H1 (cell line): Measurements from ENCODE around the gene CYYR1. TPM values are rescaled to one million over a fixed set of nuclear protein-coding genes. Genes with fewer than 3 reads are reported as not detected.

Experiments used
- CTCF ChIA-PET: fragments of 300-600 bp; sonication (Branson Sonifier 250); formaldehyde crosslinking; loops from one replicate; lab custom pipeline; 2021; ENCODE audit not compliant: partially characterized antibody; lab: Charles Lee
- POLR2A ChIA-PET: fragments of 300-600 bp; sonication (Branson Sonifier 250); formaldehyde crosslinking; loops from one replicate; lab custom pipeline; 2021; ENCODE audit warnings: inconsistent platforms; ENCODE audit not compliant: partially characterized antibody; lab: Charles Lee
- DNase-seq, 2 experiments: peaks; one replicate each; pipeline versions ENCODE4 v3.0.0 to v3.0.0-alpha.2; 2010 to 2022; ENCODE audit warnings: low spot score in 2 of 2, low read depth in 1 of 2, mixed read lengths in 1 of 2
- FAIRE-seq: peaks from 2 replicates; lab custom pipeline; 2011; peaks lifted over from hg19 to GRCh38; lab: Jason Lieb, UNC
- H2AFZ ChIP-seq: 2 replicates; pipeline ENCODE4 v1.8.1; 2012; ENCODE audit warnings: low read length, inconsistent platforms
- H2AK5ac ChIP-seq: 2 replicates; pipeline ENCODE4 v1.6.1; 2013; ENCODE audit warnings: low read depth, low read length
- H2BK120ac ChIP-seq: replicated peaks from 2 replicates; pipeline ENCODE3; 2013; ENCODE audit warnings: low read depth, low read length, inconsistent platforms
- H2BK12ac ChIP-seq: 2 replicates; pipeline ENCODE4 v1.6.1; 2013; ENCODE audit warnings: low read depth, low read length
- H2BK15ac ChIP-seq: 2 replicates; pipeline ENCODE4 v1.6.1; 2013; ENCODE audit warnings: low read length
- H2BK20ac ChIP-seq: 2 replicates; pipeline ENCODE4 v1.6.1; 2013; ENCODE audit warnings: low read length
- H2BK5ac ChIP-seq: 2 replicates; pipeline ENCODE4 v1.6.1; 2013; ENCODE audit warnings: low read depth, low read length
- H3K14ac ChIP-seq: 2 replicates; pipeline ENCODE4 v1.6.1; 2013; ENCODE audit warnings: inconsistent platforms; ENCODE audit not compliant: insufficient read length
- H3K18ac ChIP-seq: 2 replicates; pipeline ENCODE4 v1.6.1; 2013; ENCODE audit warnings: low read length; ENCODE audit errors: extremely low read depth
- H3K23ac ChIP-seq: 2 replicates; pipeline ENCODE4 v1.6.1; 2013; ENCODE audit warnings: inconsistent platforms; ENCODE audit not compliant: insufficient read length
- H3K23me2 ChIP-seq: 2 replicates; pipeline ENCODE4 v1.6.1; 2013; ENCODE audit warnings: low read depth, low read length
- H3K27ac ChIP-seq: 2 replicates; pipeline ENCODE4 v1.6.1; 2011; ENCODE audit warnings: low read depth, low read length, inconsistent platforms
- H3K27me3 ChIP-seq, 4 experiments: replicated peaks in 1 of 4; 1 replicate in 1 of 4; 2 replicates in 3 of 4; pipeline versions ENCODE4 v1.6.1 to v1.8.1; 2011 to 2013; ENCODE audit warnings: low read length in 3 of 4, mild to moderate bottlenecking in 3 of 4, inconsistent platforms in 2 of 4, mixed read lengths in 2 of 4, moderate library complexity in 1 of 4; ENCODE audit not compliant: control insufficient read depth in 3 of 4, insufficient read depth in 3 of 4; ENCODE audit errors: extremely low read depth in 1 of 4
- H3K36me3 ChIP-seq, 4 experiments: 2 replicates each; pipeline versions ENCODE4 v1.6.1 to v1.8.1; 2011 to 2013; ENCODE audit warnings: mild to moderate bottlenecking in 4 of 4, low read length in 3 of 4, moderate library complexity in 2 of 4, control low read depth in 1 of 4, inconsistent platforms in 1 of 4; ENCODE audit not compliant: insufficient read depth in 4 of 4, control insufficient read depth in 2 of 4
- H3K4ac ChIP-seq: replicated peaks from 2 replicates; pipeline ENCODE3; 2013; ENCODE audit warnings: low read length, low read depth, mixed read lengths, inconsistent platforms; ENCODE audit not compliant: insufficient read length
- H3K4me1 ChIP-seq, 4 experiments: replicated peaks in 1 of 4; 1 replicate in 1 of 4; 2 replicates in 3 of 4; pipeline versions ENCODE4 v1.6.1 to v1.8.1; 2011 to 2013; ENCODE audit warnings: low read length in 3 of 4, inconsistent platforms in 2 of 4, mixed read lengths in 1 of 4; ENCODE audit not compliant: insufficient read depth in 4 of 4, control insufficient read depth in 3 of 4
- H3K4me2 ChIP-seq, 2 experiments: 2 replicates each; pipeline versions ENCODE4 v1.6.1 to v1.8.1; 2011 to 2013; ENCODE audit warnings: low read depth in 2 of 2, low read length in 2 of 2, control low read depth in 1 of 2, inconsistent platforms in 1 of 2, mild to moderate bottlenecking in 1 of 2; ENCODE audit not compliant: insufficient read depth in 1 of 2
- H3K4me3 ChIP-seq, 4 experiments: fragments of 200-600, 300-600 bp in 1 of 4; sonication (generic), shearing (Covaris generic), sonication (Bioruptor Twin) in 1 of 4; 2 replicates each; pipeline versions ENCODE4 v1.5.1 to v1.8.1; 2011 to 2016; ENCODE audit warnings: low read length in 4 of 4, low read depth in 3 of 4, control low read depth in 2 of 4, inconsistent platforms in 2 of 4, mild to moderate bottlenecking in 2 of 4, mixed read lengths in 1 of 4, moderate library complexity in 1 of 4; ENCODE audit not compliant: insufficient read depth in 2 of 4; ENCODE audit errors: extremely low read depth in 1 of 4
- H3K56ac ChIP-seq: replicated peaks from 2 replicates; pipeline ENCODE3; 2013; ENCODE audit warnings: low read depth, mild to moderate bottlenecking, mixed read lengths, low read length, inconsistent platforms; ENCODE audit not compliant: insufficient read length
- H3K79me1 ChIP-seq: 2 replicates; pipeline ENCODE4 v1.6.1; 2013; ENCODE audit warnings: low read depth, low read length, control low read depth
- H3K79me2 ChIP-seq, 2 experiments: 2 replicates each; pipeline versions ENCODE4 v1.6.1 to v1.8.1; 2012 to 2013; ENCODE audit warnings: low read length in 2 of 2, mild to moderate bottlenecking in 2 of 2, inconsistent platforms in 1 of 2; ENCODE audit not compliant: insufficient read depth in 2 of 2, control insufficient read depth in 1 of 2
- H3K9ac ChIP-seq, 4 experiments: replicated peaks in 1 of 4; 1 replicate in 1 of 4; 2 replicates in 3 of 4; pipeline versions ENCODE4 v1.6.1 to v1.8.1; 2011 to 2013; ENCODE audit warnings: low read depth in 3 of 4, low read length in 3 of 4, control low read depth in 2 of 4, mild to moderate bottlenecking in 2 of 4, moderate library complexity in 2 of 4, inconsistent platforms in 1 of 4; ENCODE audit errors: extremely low read depth in 1 of 4
- H3K9me3 ChIP-seq, 2 experiments: 2 replicates each; pipeline versions ENCODE4 v1.6.1 to v1.8.1; 2012 to 2013; ENCODE audit warnings: mild to moderate bottlenecking in 2 of 2, moderate library complexity in 2 of 2, control low read depth in 1 of 2, inconsistent platforms in 1 of 2, low read depth in 1 of 2, low read length in 1 of 2, mixed read lengths in 1 of 2; ENCODE audit not compliant: insufficient read depth in 2 of 2
- H4K20me1 ChIP-seq, 2 experiments: replicated peaks in 1 of 2; 2 replicates each; pipeline versions ENCODE3 to v1.8.1; 2011 to 2013; ENCODE audit warnings: inconsistent platforms in 2 of 2, low read length in 2 of 2, mild to moderate bottlenecking in 1 of 2; ENCODE audit not compliant: insufficient read depth in 2 of 2, control insufficient read depth in 1 of 2
- H4K5ac ChIP-seq: 2 replicates; pipeline ENCODE4 v1.6.1; 2013; ENCODE audit warnings: low read length, low read depth, mixed read lengths, inconsistent platforms; ENCODE audit not compliant: insufficient read length
- H4K8ac ChIP-seq: 2 replicates; pipeline ENCODE4 v1.8.0; 2013; ENCODE audit warnings: mild to moderate bottlenecking, moderate library complexity, low read length, inconsistent platforms; ENCODE audit not compliant: insufficient read depth; ENCODE audit errors: extremely low read depth
- H4K91ac ChIP-seq: replicated peaks from 2 replicates; pipeline ENCODE3; 2013; ENCODE audit warnings: low read length, mixed read lengths, inconsistent platforms; ENCODE audit not compliant: insufficient read length
- HDAC6 ChIP-seq: IDR thresholded peaks from one replicate; pipeline ENCODE4 v1.7.1; 2012; ENCODE audit warnings: low read depth, mild to moderate bottlenecking, inconsistent platforms, low read length, moderate library complexity
- WGBS, 2 experiments: shearing (Covaris generic) in 1 of 2; methylation state at CpG; one replicate each; pipeline versions ENCODE4 v1.1.6 to v1.1.7; 2013 to 2015; ENCODE audit warnings: low lambda C conversion rate in 2 of 2, mixed read lengths in 2 of 2, inconsistent platforms in 1 of 2, low coverage in 1 of 2, missing lambda C conversion rate in 1 of 2; ENCODE audit not compliant: insufficient replicate concordance in 2 of 2, insufficient coverage in 1 of 2, insufficient read length in 1 of 2; ENCODE audit errors: extremely low coverage in 1 of 2, missing lambda C conversion rate in 1 of 2; 5-methylcytosine and 5-hydroxymethylcytosine counted together
- polyA plus RNA-seq, 7 experiments: library from polyadenylated mRNA; depleted of rRNA in 3 of 7; stranded (reverse) in 5 of 7; unstranded in 2 of 7; fragments of >200 nt in 5 of 7; fragments of 200-250 nt in 2 of 7; gene quantifications; 1 replicate in 5 of 7; 2 replicates in 1 of 7; 4 replicates in 1 of 7; pipeline versions ENCODE4 v1.2.1 to v1.2.3, GENCODE V29; 2011 to 2013; ENCODE audit warnings: missing spikeins in 2 of 7, mixed read lengths in 2 of 7
- total RNA-seq: library from RNA; stranded (reverse); fragmentation: NEBNext Ultra II Directional; extraction: Animal tissue kit (Norgen Biotek cat#: 25700); gene quantifications from 2 replicates; pipeline ENCODE4 v1.2.1, GENCODE V29; 2021

Gene CYYR1
- total and polyA plus RNA-seq, 2 of the 8 experiments (the other 6 are each of a cell fraction or from before 2014, with no cell fraction given) = 12.2 to 37.9 TPM

DNA sequence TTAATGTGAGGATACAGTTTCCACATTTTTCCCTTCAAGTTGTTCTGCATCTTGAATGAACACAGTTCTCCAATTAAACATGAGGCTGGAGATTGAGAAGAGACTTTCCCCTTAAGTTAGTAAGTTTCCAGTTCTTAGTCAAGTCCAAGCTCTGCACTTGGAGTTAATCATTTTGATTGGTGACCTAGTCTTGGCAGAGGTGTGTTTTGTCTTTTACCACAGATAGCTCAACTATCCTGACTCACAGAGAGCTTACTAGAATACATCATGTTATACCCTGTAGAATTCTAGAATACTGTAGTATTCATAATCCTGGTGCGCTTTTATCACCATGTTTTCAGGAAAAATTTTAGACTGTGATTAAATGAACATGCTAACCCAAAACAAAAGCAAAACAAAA, 129.2 kb downstream of the CYYR1 start:
- Histone ChIP-seq H3K9ac (no peak overlapping the region), H3K23me2 (no peaks in the 10 kb centered on the region), H2AK5ac (no peak overlapping the region), H2AFZ (no peak overlapping the region), H3K4me1 (no peaks in the 10 kb centered on the region; a peak in 1 of 7 replicates), H3K56ac (no peak overlapping the region), H3K27ac (no peak overlapping the region), H3K79me2 (no peaks in the 10 kb centered on the region), H2BK15ac (no peak overlapping the region), H4K20me1 (no peaks in the 10 kb centered on the region), H4K5ac (no peak overlapping the region), H2BK20ac (no peak overlapping the region), H3K18ac (no peak overlapping the region), H4K91ac (no peak overlapping the region), H3K4me3 (no peak overlapping the region), H3K4ac (no peak overlapping the region), H3K14ac (no peak overlapping the region), H3K9me3 (no peaks in the 10 kb centered on the region), H3K27me3 (peaks cover 0 to 1% (median 0%) of the 10 kb centered on the region in 4 experiments; a peak in 1 of 7 replicates), H3K4me2 (no peak overlapping the region), H3K23ac (no peak overlapping the region), H3K36me3 (no peaks in the 10 kb centered on the region), H2BK120ac (no peak overlapping the region), H2BK5ac (no peak overlapping the region), H3K79me1 (no peaks in the 10 kb centered on the region), H4K8ac (no peak overlapping the region), H2BK12ac (no peak overlapping the region)
- no peak for FAIRE-seq
- POLR2A ChIA-PET = no interaction called here
- DNase-seq = no peak
- CTCF ChIA-PET = no interaction called here
- WGBS, 2 experiments = 95% methylated on average over 1 of the region's 1 CpG; no CpG with 5 or more reads in 1 of the 2 experiments
- no peak for TF ChIP-seq HDAC6
